Measurements from ENCODE around the gene TET3.

The TET3 gene

DNA sequence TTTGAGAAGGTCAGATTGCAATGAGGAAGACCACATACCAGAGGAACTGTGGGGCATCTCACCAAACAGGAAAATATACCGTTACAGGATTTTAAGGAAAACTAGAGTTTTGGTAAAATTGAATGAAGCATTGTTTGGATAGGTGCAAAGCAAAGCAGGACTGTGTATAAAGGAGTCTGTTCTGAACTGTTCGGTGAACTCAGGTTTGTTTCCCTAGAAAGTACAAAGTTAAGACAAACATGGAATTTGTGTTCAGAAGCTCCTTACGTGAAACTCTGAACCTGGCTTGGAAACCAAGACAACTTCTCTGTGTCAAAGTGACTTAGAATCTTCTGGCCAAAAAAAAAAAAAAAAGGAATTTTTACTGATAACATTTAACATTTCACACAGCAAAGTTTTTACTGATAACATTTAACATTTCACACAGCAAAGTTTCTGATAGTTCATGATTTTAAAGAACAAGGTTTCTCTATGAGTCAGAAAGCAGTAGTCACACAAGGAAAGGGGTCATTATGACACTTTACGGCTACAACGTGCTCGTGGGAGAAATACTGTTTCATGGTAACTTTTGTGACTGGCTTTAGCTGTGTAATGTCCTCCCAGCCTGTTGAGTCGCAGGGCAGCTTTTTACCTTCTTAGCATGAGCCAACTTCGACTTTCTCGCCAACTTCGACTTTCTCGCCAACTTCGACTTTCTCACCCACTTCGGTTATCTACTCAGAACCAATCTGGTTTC is 21.2 kb upstream of the TET3 start:
- no peaks in the 10 kb centered on the region for H3K4me1 ChIP-seq (ENCODE audit: control insufficient read depth in 5 of 5, insufficient read depth in 5 of 5, low read length in 5 of 5)
- H3K27me3 ChIP-seq (ENCODE audit: control insufficient read depth in 5 of 5, insufficient read depth in 4 of 5, low read length in 5 of 5) = no peaks in the 10 kb centered on the region
- no peak overlapping the region for H3K9ac ChIP-seq (ENCODE audit: low read length in 5 of 5)
- H3K4me3 ChIP-seq (ENCODE audit: low read depth in 1 of 5, low read length in 5 of 5) = no peak overlapping the region
- H3K9me3 ChIP-seq (ENCODE audit: control insufficient read depth in 5 of 5, low read length in 5 of 5) = peaks cover 0 to 8% (median 0%) of the 10 kb centered on the region in 5 donors
- no peak overlapping the region for H3K27ac ChIP-seq (ENCODE audit: low read depth, low read length)
- H3K36me3 ChIP-seq (ENCODE audit: control insufficient read depth in 5 of 5, insufficient read depth in 5 of 5, low read length in 5 of 5) = peaks cover 3 to 15% (median 13%) of the 10 kb centered on the region in 5 donors

DNA sequence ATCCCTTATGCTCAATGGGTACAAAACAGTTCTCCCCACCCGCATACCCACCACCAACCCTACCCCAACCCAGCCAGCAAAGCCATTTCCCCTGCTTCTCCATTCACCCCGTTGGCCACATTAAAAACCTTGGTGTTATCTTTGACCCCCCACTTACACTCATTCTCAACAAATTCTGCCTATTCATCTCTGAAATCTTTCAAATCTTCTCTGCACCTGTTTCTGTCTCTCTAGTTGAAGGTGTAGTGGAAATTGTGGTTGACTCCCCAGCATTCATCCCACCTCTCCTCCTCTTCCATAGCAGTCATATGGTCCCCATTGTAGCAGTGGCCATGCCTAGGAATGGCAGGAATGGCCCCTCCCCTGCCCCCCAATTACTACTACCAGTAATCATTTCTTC is 20.5 kb upstream of the TET3 start:
- no peak overlapping the region for H3K27ac ChIP-seq (ENCODE audit: low read depth, low read length)
- no peaks in the 10 kb centered on the region for H3K4me1 ChIP-seq (ENCODE audit: control insufficient read depth in 5 of 5, insufficient read depth in 5 of 5, low read length in 5 of 5)
- H3K9ac ChIP-seq (ENCODE audit: low read length in 5 of 5) = no peak overlapping the region
- peaks cover 0 to 8% (median 0%) of the 10 kb centered on the region in 5 donors for H3K9me3 ChIP-seq (ENCODE audit: control insufficient read depth in 5 of 5, low read length in 5 of 5)
- H3K27me3 ChIP-seq (ENCODE audit: control insufficient read depth in 5 of 5, insufficient read depth in 4 of 5, low read length in 5 of 5) = no peaks in the 10 kb centered on the region
- H3K4me3 ChIP-seq (ENCODE audit: low read depth in 1 of 5, low read length in 5 of 5) = no peak overlapping the region
- peaks cover 2 to 8% (median 7%) of the 10 kb centered on the region in 5 donors for H3K36me3 ChIP-seq (ENCODE audit: control insufficient read depth in 5 of 5, insufficient read depth in 5 of 5, low read length in 5 of 5)

DNA sequence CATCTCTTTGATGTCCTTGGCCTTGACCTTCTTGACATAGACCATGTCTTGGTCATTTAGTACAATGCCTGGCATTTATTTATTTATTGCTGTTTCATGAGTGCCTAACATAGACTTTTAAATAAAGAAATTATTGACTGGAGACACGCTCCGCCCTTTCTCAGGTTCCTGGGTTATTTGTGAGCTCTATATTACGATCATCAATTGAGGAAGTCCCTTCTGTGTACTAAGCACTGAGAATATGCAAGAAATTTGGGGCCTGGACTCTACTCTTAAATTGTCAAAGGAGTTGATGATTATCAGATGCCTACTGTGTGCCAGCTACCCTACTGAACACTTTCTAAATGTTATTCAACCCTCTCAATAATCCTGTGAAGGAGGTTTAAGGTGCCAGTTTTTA is 19.7 kb upstream of the TET3 start:
- Histone ChIP-seq H3K36me3 (ENCODE audit: control insufficient read depth in 5 of 5, insufficient read depth in 5 of 5, low read length in 5 of 5) (no peaks in the 10 kb centered on the region), H3K9me3 (ENCODE audit: control insufficient read depth in 5 of 5, low read length in 5 of 5) (peaks cover 0 to 8% (median 0%) of the 10 kb centered on the region in 5 donors), H3K27me3 (ENCODE audit: control insufficient read depth in 5 of 5, insufficient read depth in 4 of 5, low read length in 5 of 5) (no peaks in the 10 kb centered on the region), H3K27ac (ENCODE audit: low read depth, low read length) (no peak overlapping the region), H3K4me1 (ENCODE audit: control insufficient read depth in 5 of 5, insufficient read depth in 5 of 5, low read length in 5 of 5) (peaks cover 0 to 7% (median 3%) of the 10 kb centered on the region in 5 donors), H3K4me3 (ENCODE audit: low read depth in 1 of 5, low read length in 5 of 5) (no peak overlapping the region), H3K9ac (ENCODE audit: low read length in 5 of 5) (no peak overlapping the region)

DNA sequence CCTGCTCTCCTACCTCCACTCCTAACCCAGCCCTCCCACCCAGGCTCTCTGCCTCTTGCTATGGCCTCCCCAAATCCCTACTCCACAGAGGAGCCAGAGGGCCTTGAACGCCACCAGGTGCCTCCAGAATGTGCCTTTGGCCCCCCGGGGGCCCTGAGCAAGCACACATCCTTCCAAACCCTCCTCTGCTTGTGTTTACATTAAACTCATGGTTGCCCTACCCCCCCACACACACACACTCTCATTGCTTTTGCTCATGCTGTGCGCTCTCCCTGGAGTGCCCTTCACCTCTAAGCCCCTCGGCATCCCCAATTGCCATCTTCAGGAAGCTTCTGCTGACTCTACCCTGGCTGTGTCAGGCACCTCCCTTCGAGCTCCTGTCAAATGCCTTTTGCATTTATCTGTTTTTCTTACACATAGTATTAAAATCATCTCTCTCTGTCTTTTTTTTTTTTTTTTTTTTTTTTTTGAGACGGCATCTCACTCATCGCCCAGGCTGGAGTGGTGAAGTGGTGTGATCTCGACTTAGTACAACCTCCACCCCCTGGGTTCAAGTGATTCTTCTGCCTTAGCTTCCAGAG is 16.3 kb upstream of the TET3 start:
- Histone ChIP-seq H3K9ac (ENCODE audit: low read length in 5 of 5) (no peak overlapping the region), H3K4me3 (ENCODE audit: low read depth in 1 of 5, low read length in 5 of 5) (no peak overlapping the region), H3K9me3 (ENCODE audit: control insufficient read depth in 5 of 5, low read length in 5 of 5) (no peaks in the 10 kb centered on the region), H3K27ac (ENCODE audit: low read depth, low read length) (no peak overlapping the region), H3K4me1 (ENCODE audit: control insufficient read depth in 5 of 5, insufficient read depth in 5 of 5, low read length in 5 of 5) (peaks cover 11 to 34% (median 27%) of the 10 kb centered on the region in 5 donors), H3K36me3 (ENCODE audit: control insufficient read depth in 5 of 5, insufficient read depth in 5 of 5, low read length in 5 of 5) (no peaks in the 10 kb centered on the region), H3K27me3 (ENCODE audit: control insufficient read depth in 5 of 5, insufficient read depth in 4 of 5, low read length in 5 of 5) (no peaks in the 10 kb centered on the region)

DNA sequence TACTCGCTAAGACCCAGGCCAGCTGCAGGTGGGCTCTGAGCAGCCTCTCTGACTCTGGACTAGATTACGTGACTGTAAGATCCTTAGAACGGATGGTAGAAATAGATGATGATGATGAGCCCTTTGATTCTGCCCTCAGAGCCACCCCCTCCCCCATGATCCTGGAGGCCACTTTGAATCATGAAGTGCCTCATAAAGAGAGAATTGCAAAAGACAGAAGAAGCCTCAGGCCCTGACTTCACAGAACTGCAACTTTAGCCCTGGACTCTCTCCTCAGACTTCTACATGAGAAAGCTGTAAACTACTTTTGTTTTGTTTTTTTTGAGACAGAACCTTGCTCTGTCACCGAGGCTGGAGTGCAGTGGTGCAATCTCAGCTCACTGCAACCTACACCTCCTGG is 15.4 kb upstream of the TET3 start:
- Histone ChIP-seq H3K4me3 (ENCODE audit: low read depth in 1 of 5, low read length in 5 of 5) (no peak overlapping the region), H3K9me3 (ENCODE audit: control insufficient read depth in 5 of 5, low read length in 5 of 5) (no peaks in the 10 kb centered on the region), H3K27me3 (ENCODE audit: control insufficient read depth in 5 of 5, insufficient read depth in 4 of 5, low read length in 5 of 5) (no peaks in the 10 kb centered on the region), H3K4me1 (ENCODE audit: control insufficient read depth in 5 of 5, insufficient read depth in 5 of 5, low read length in 5 of 5) (peaks cover 11 to 34% (median 27%) of the 10 kb centered on the region in 5 donors), H3K9ac (ENCODE audit: low read length in 5 of 5) (no peak overlapping the region), H3K36me3 (ENCODE audit: control insufficient read depth in 5 of 5, insufficient read depth in 5 of 5, low read length in 5 of 5) (no peaks in the 10 kb centered on the region), H3K27ac (ENCODE audit: low read depth, low read length) (no peak overlapping the region)

DNA sequence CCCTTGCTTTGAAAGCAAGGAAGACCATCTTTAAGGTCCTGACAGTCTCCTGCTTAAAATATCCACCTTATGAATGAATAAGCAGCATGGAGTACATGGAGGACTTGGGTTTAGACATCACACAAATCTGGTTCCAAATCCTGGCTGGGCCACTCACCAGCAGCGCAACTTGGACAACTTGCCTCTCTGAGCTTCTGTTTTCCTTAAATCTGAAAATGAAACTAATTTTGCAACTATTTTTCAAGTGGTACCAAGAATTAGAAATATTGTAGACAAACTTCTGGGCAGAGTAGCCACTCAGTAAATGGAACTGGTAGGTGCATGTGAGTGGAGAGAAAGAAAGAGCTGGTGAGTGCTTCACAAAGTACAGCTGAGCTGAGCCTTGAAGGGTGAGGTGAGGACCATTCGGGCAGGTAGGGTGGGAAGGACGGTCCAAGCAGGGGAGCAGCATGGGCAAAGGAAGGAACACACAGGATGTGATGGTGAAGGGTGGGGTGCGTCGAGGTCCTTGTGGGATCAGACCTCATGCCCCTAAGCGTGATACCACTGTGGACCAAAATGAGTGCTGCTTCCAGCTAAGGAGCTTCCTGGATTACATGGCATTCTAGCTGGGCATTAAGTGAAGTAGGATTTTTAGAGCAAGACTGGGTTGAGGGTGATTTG is 14.4 kb upstream of the TET3 start:
- peak overlapping the region in 3 of 5 donors; percentile 27 to 32 (median 28) for H3K4me3 ChIP-seq (ENCODE audit: low read depth in 1 of 5, low read length in 5 of 5)
- peak overlapping the region in 1 of 5 donors; percentile 14 for H3K9ac ChIP-seq (ENCODE audit: low read length in 5 of 5)
- no peaks in the 10 kb centered on the region for H3K9me3 ChIP-seq (ENCODE audit: control insufficient read depth in 5 of 5, low read length in 5 of 5)
- H3K27ac ChIP-seq (ENCODE audit: low read depth, low read length) = peak overlapping the region; percentile 50
- peaks cover 11 to 34% (median 27%) of the 10 kb centered on the region in 5 donors for H3K4me1 ChIP-seq (ENCODE audit: control insufficient read depth in 5 of 5, insufficient read depth in 5 of 5, low read length in 5 of 5)
- no peaks in the 10 kb centered on the region for H3K27me3 ChIP-seq (ENCODE audit: control insufficient read depth in 5 of 5, insufficient read depth in 4 of 5, low read length in 5 of 5)
- no peaks in the 10 kb centered on the region for H3K36me3 ChIP-seq (ENCODE audit: control insufficient read depth in 5 of 5, insufficient read depth in 5 of 5, low read length in 5 of 5)

DNA sequence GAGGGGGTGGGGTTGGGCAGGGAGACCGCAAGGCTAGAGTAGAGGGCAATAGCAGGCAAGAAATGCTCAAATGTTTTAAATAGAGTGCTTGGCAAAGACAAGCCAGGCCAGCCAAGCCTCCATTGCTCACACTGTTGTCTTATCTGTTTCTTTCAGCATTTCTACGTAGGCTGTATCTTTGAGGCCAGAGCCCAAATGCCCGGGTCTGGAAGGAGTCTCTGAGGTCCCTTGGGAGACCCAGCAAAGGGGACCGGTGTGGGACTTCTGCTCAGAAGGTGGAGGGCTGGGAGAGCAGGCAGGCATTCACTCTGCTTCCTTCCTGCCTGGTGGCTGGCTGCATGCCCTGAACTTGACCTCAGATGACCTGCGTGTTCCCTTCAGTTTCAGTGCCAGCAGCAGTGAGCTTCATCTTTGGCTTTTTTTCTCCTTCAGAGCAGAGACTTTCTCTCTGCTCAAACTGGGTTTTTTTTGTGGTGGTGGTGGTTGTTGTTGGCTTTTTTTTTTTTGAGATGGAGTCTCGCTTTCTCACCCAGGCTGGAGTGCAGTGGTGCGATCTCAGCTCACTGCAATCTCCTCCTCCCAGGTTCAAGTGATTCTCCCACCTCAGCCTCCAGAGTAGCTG is 13.7 kb upstream of the TET3 start:
- Histone ChIP-seq H3K27me3 (ENCODE audit: control insufficient read depth in 5 of 5, insufficient read depth in 4 of 5, low read length in 5 of 5) (no peaks in the 10 kb centered on the region), H3K9me3 (ENCODE audit: control insufficient read depth in 5 of 5, low read length in 5 of 5) (no peaks in the 10 kb centered on the region), H3K9ac (ENCODE audit: low read length in 5 of 5) (no peak overlapping the region), H3K4me1 (ENCODE audit: control insufficient read depth in 5 of 5, insufficient read depth in 5 of 5, low read length in 5 of 5) (peaks cover 11 to 40% (median 32%) of the 10 kb centered on the region in 5 donors), H3K27ac (ENCODE audit: low read depth, low read length) (peak overlapping the region; percentile 50), H3K36me3 (ENCODE audit: control insufficient read depth in 5 of 5, insufficient read depth in 5 of 5, low read length in 5 of 5) (no peaks in the 10 kb centered on the region), H3K4me3 (ENCODE audit: low read depth in 1 of 5, low read length in 5 of 5) (peak overlapping the region in 3 of 5 donors; percentile 27 to 32 (median 28))

DNA sequence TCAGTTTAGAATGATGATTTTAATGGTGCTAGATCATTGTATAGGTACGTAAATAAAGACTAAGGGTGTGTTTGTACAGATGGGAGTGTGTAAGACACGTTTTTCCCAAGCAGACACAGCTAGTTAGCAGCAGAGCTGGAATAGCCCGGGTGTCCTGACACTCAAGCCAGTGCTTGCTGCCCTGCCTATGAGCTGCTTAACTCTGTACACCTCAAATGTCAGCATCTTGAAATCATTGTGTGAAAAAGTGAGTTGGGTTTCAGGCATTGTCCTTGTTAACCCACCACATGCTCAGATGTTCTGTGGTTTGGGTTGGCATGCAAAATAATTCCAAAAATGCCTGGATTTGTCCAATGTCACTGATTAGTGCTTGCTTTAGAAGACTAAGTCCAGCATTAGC is 13.0 kb upstream of the TET3 start:
- Histone ChIP-seq H3K27me3 (ENCODE audit: control insufficient read depth in 5 of 5, insufficient read depth in 4 of 5, low read length in 5 of 5) (no peaks in the 10 kb centered on the region), H3K36me3 (ENCODE audit: control insufficient read depth in 5 of 5, insufficient read depth in 5 of 5, low read length in 5 of 5) (no peaks in the 10 kb centered on the region), H3K9ac (ENCODE audit: low read length in 5 of 5) (no peak overlapping the region), H3K27ac (ENCODE audit: low read depth, low read length) (no peak overlapping the region), H3K4me3 (ENCODE audit: low read depth in 1 of 5, low read length in 5 of 5) (no peak overlapping the region), H3K4me1 (ENCODE audit: control insufficient read depth in 5 of 5, insufficient read depth in 5 of 5, low read length in 5 of 5) (peaks cover 11 to 40% (median 32%) of the 10 kb centered on the region in 5 donors), H3K9me3 (ENCODE audit: control insufficient read depth in 5 of 5, low read length in 5 of 5) (no peaks in the 10 kb centered on the region)

DNA sequence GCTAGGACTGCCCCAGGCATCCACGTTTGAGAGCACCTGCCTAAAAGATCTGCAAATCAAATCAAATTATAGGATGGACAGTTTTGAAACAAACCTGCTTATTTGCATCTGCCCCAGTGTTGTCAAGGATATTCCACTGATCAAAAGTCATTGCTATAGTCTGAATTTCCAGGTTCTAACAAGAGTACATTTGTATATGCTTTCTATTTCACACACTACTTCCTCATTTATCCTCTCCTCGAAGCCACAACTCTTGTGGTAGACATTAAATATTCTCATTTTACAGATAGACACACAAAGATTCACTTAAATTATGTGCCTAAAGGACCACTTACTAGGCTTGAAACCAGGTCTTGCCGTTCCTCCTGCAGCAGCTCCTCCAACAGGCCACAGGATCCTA is 11.9 kb upstream of the TET3 start:
- peaks cover 11 to 40% (median 32%) of the 10 kb centered on the region in 5 donors for H3K4me1 ChIP-seq (ENCODE audit: control insufficient read depth in 5 of 5, insufficient read depth in 5 of 5, low read length in 5 of 5)
- no peak overlapping the region for H3K27ac ChIP-seq (ENCODE audit: low read depth, low read length)
- H3K9ac ChIP-seq (ENCODE audit: low read length in 5 of 5) = no peak overlapping the region
- H3K27me3 ChIP-seq (ENCODE audit: control insufficient read depth in 5 of 5, insufficient read depth in 4 of 5, low read length in 5 of 5) = no peaks in the 10 kb centered on the region
- H3K36me3 ChIP-seq (ENCODE audit: control insufficient read depth in 5 of 5, insufficient read depth in 5 of 5, low read length in 5 of 5) = no peaks in the 10 kb centered on the region
- no peak overlapping the region for H3K4me3 ChIP-seq (ENCODE audit: low read depth in 1 of 5, low read length in 5 of 5)
- H3K9me3 ChIP-seq (ENCODE audit: control insufficient read depth in 5 of 5, low read length in 5 of 5) = no peaks in the 10 kb centered on the region

DNA sequence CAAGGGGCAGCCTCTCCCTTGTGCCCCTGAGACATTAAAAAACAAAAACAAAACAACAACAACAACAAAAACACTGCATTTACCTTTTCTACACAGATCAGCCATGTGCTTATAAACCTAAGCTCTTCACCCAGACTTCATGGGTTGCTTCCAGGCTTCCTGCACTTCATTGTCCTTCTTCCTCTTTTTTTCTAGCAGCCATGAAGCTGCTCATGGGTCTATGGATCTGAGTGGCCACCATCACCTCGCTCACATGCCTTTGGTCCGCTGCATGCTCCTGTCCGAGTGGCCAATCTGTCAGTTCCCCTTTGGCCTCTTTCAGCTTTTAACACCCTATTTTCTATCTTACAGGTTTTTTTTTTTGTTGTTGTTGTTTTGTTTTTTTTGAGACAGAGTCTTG is 9.0 kb upstream of the TET3 start:
- no peak overlapping the region for H3K9ac ChIP-seq (ENCODE audit: low read length in 5 of 5)
- no peaks in the 10 kb centered on the region for H3K9me3 ChIP-seq (ENCODE audit: control insufficient read depth in 5 of 5, low read length in 5 of 5)
- peaks cover 0 to 10% (median 0%) of the 10 kb centered on the region in 5 donors for H3K27me3 ChIP-seq (ENCODE audit: control insufficient read depth in 5 of 5, insufficient read depth in 4 of 5, low read length in 5 of 5)
- no peaks in the 10 kb centered on the region for H3K36me3 ChIP-seq (ENCODE audit: control insufficient read depth in 5 of 5, insufficient read depth in 5 of 5, low read length in 5 of 5)
- H3K27ac ChIP-seq (ENCODE audit: low read depth, low read length) = no peak overlapping the region
- no peak overlapping the region for H3K4me3 ChIP-seq (ENCODE audit: low read depth in 1 of 5, low read length in 5 of 5)
- H3K4me1 ChIP-seq (ENCODE audit: control insufficient read depth in 5 of 5, insufficient read depth in 5 of 5, low read length in 5 of 5) = peaks cover 9 to 42% (median 27%) of the 10 kb centered on the region in 5 donors

Measured in subcutaneous abdominal adipose tissue (tissue), 5 donors.